HG03159 (cell line): Measurements from ENCODE around the gene MARCHF9.

Source experiments
- ATAC-seq: cut with Tn5 transposase; IDR thresholded peaks from one replicate; pipeline ENCODE4 v1.9.1; 2021; ENCODE audit warnings: mild to moderate bottlenecking, moderate library complexity; ENCODE audit not compliant: unreplicated experiment

The MARCHF9 gene

GRCh38 chr12:57736741-57737466, 18.0 kb upstream of the MARCHF9 start:
- no peak for ATAC-seq

GRCh38 chr12:57737467-57738460, 17.1 kb upstream of the MARCHF9 start:
- ATAC-seq = no peak

- no peak for ATAC-seq
Measured at GRCh38 chr12:57738661-57739237, 16.2 kb upstream of the MARCHF9 start, which contains the start of gene AGAP2. Gene AGAP2 (minus strand): TSS chr12:57738742. CDS start chr12:57738246, 496 bp downstream.

GRCh38 chr12:57739387-57739786, 15.5 kb upstream of the MARCHF9 start:
- no peak for ATAC-seq

GRCh38 chr12:57739914-57740538, 14.9 kb upstream of the MARCHF9 start:
- ATAC-seq = no peak

- peak; percentile 52 for ATAC-seq
Measured at GRCh38 chr12:57740656-57741412, 14.1 kb upstream of the MARCHF9 start.

GRCh38 chr12:57741413-57741789, 13.5 kb upstream of the MARCHF9 start:
- ATAC-seq = no peak

- peak; percentile 54 for ATAC-seq
Measured at GRCh38 chr12:57741844-57742738, 12.8 kb upstream of the MARCHF9 start.

- no peak for ATAC-seq
Measured at GRCh38 chr12:57743769-57744168, 11.1 kb upstream of the MARCHF9 start.

GRCh38 chr12:57744194-57744776, 10.6 kb upstream of the MARCHF9 start:
- peak; percentile 32 for ATAC-seq

GRCh38 chr12:57744777-57745484, 10.0 kb upstream of the MARCHF9 start, which contains the start of gene TSPAN31:
Gene TSPAN31 (plus strand): TSS chr12:57745039. CDS start chr12:57745155, 116 bp downstream.
- ATAC-seq = peak; percentile 81

- no peak for ATAC-seq
Measured at GRCh38 chr12:57745485-57745881, 9.4 kb upstream of the MARCHF9 start.

- no peak for ATAC-seq
Measured at GRCh38 chr12:57746025-57746424, 8.9 kb upstream of the MARCHF9 start.

- ATAC-seq = no peak
Measured at GRCh38 chr12:57749061-57749460, 5.8 kb upstream of the MARCHF9 start.

- ATAC-seq = no peak
Measured at GRCh38 chr12:57750561-57751431, 4.1 kb upstream of the MARCHF9 start.

- no peak for ATAC-seq
Measured at GRCh38 chr12:57751432-57751787, 3.5 kb upstream of the MARCHF9 start.
